GM12878 (cell line): ENCODE data around the gene BCAT1. TPM values are rescaled to one million over a fixed set of nuclear protein-coding genes. Genes with fewer than 3 reads are reported as not detected.

Source experiments
- ATAC-seq: fragments of 200-7000 bp; cut with Tn5 transposase; 3 replicates; pipeline ENCODE4 v1.9.1; 2020; ENCODE audit warnings: mild to moderate bottlenecking, moderate library complexity
- BruUV-seq: library from RNA; stranded (reverse); fragments of 400-500 nt; replicated peaks from 2 replicates; lab custom pipeline; 2021; lab: Mats Ljungman, UMichigan
- CTCF ChIA-PET: fragments of 300-600 bp; sonication (Branson Sonifier 250); formaldehyde crosslinking; extraction: SDS; loops from one replicate; lab custom pipeline; 2021; ENCODE audit warnings: inconsistent platforms; lab: Yijun Ruan, JAX
- POLR2A ChIA-PET: fragments of 350-600 bp; formaldehyde crosslinking; extraction: SDS; loops from one replicate; lab custom pipeline; 2021; ENCODE audit warnings: inconsistent platforms; lab: Charles Lee
- RAD21 ChIA-PET: fragments of 300-600 bp; sonication (Branson Sonifier 250); formaldehyde crosslinking; loops from one replicate; lab custom pipeline; 2023; ENCODE audit warnings: antibody characterized with exemption; ENCODE audit not compliant: unreplicated experiment; lab: Charles Lee
- SMC1A ChIA-PET: fragments of 300-600 bp; sonication (Branson Sonifier 250); formaldehyde crosslinking; loops from one replicate; lab custom pipeline; 2023; ENCODE audit not compliant: unreplicated experiment, uncharacterized antibody; lab: Charles Lee
- DNase-seq: peaks from one replicate; pipeline ENCODE4 v3.0.0-alpha.2; 2011; ENCODE audit warnings: low read depth, low spot score
- FAIRE-seq: peaks from 3 replicates; lab custom pipeline; 2011; peaks lifted over from hg19 to GRCh38; lab: Jason Lieb, UNC
- H2AFZ ChIP-seq: 2 replicates; pipeline ENCODE4 v1.6.0; 2011; ENCODE audit warnings: low read depth, low read length, control low read depth; ENCODE audit not compliant: control insufficient read depth
- H3K27ac ChIP-seq: 2 replicates; pipeline ENCODE4 v1.5.1; 2011; ENCODE audit warnings: control low read depth; ENCODE audit not compliant: control insufficient read depth, insufficient read depth
- H3K27me3 ChIP-seq, 2 experiments: replicated peaks in 1 of 2; 2 replicates each; pipeline versions ENCODE4 v1.6.0 to v1.6.1; 2011; ENCODE audit warnings: low read length in 1 of 2; ENCODE audit not compliant: control insufficient read depth in 2 of 2, insufficient read depth in 2 of 2
- H3K36me3 ChIP-seq, 2 experiments: 2 replicates each; pipeline ENCODE4 v1.5.1; 2011; ENCODE audit warnings: low read length in 1 of 2; ENCODE audit not compliant: control insufficient read depth in 2 of 2, insufficient read depth in 2 of 2
- H3K4me1 ChIP-seq: 2 replicates; pipeline ENCODE4 v1.6.1; 2011; ENCODE audit warnings: mild to moderate bottlenecking, low read length, moderate library complexity, mixed read lengths; ENCODE audit not compliant: control insufficient read depth, insufficient read depth
- H3K4me2 ChIP-seq: 2 replicates; pipeline ENCODE4 v1.6.0; 2011; ENCODE audit warnings: control low read depth; ENCODE audit not compliant: control insufficient read depth, insufficient read depth
- H3K4me3 ChIP-seq: fragments of 200-600 bp; sonication (generic); 2 replicates; pipeline ENCODE4 v1.5.1; 2016
- H3K79me2 ChIP-seq: 2 replicates; pipeline ENCODE4 v1.6.0; 2011; ENCODE audit warnings: low read length; ENCODE audit not compliant: control insufficient read depth, insufficient read depth
- H3K9ac ChIP-seq: 2 replicates; pipeline ENCODE4 v1.8.0; 2011; ENCODE audit warnings: low read length, control low read depth, mixed read lengths; ENCODE audit not compliant: control insufficient read depth, insufficient read depth
- H3K9me3 ChIP-seq: replicated peaks from 3 replicates; pipeline ENCODE4 v1.5.1; 2011; ENCODE audit warnings: mild to moderate bottlenecking, low read length; ENCODE audit not compliant: control insufficient read depth, insufficient read depth
- H4K20me1 ChIP-seq: 2 replicates; pipeline ENCODE4 v1.6.0; 2011; ENCODE audit not compliant: control insufficient read depth, insufficient read depth
- E4F1 ChIP-seq: fragments of 450-650 bp; IDR thresholded peaks from 2 replicates; pipeline ENCODE4 v1.6.1; 2018; ENCODE audit warnings: borderline replicate concordance, mild to moderate bottlenecking; ENCODE audit not compliant: partially characterized antibody
- EZH2 ChIP-seq: IDR thresholded peaks from 2 replicates; pipeline ENCODE4 v1.6.1; 2012; ENCODE audit warnings: low read depth, mild to moderate bottlenecking, control low read depth, inconsistent platforms, low read length, borderline replicate concordance; ENCODE audit not compliant: control insufficient read depth
- HDAC2 ChIP-seq: fragments of 200-600 bp; sonication (generic); IDR thresholded peaks from 2 replicates; pipeline ENCODE4 v1.6.1; 2017
- MYB ChIP-seq: fragments of 150-350 bp; IDR thresholded peaks from 2 replicates; pipeline ENCODE4 v1.6.1; 2014; ENCODE audit warnings: mild to moderate bottlenecking, low read depth, low read length, borderline replicate concordance
- NR2F1 ChIP-seq: fragments of 450-650 bp; conservative IDR thresholded peaks from 2 replicates; pipeline ENCODE4 v1.6.1; 2017; ENCODE audit warnings: mild to moderate bottlenecking
- PBX3 ChIP-seq: IDR thresholded peaks from 2 replicates; pipeline ENCODE4 v1.6.1; 2011; ENCODE audit warnings: mild to moderate bottlenecking, low read depth, low read length, moderate library complexity; ENCODE audit not compliant: insufficient replicate concordance
- POLR2A ChIP-seq: IDR thresholded peaks from 2 replicates; pipeline ENCODE4 v1.6.1; 2011; ENCODE audit warnings: low read depth, mild to moderate bottlenecking, low read length
- RB1 ChIP-seq: fragments of 450-650 bp; formaldehyde crosslinking; IDR thresholded peaks from 2 replicates; pipeline ENCODE4 v1.6.1; 2017; ENCODE audit warnings: mild to moderate bottlenecking, borderline replicate concordance
- REST ChIP-seq: IDR thresholded peaks from 2 replicates; pipeline ENCODE4 v1.6.1; 2012; ENCODE audit warnings: mild to moderate bottlenecking, low read depth, low read length
- ZBTB11 ChIP-seq: fragments of 450-650 bp; formaldehyde crosslinking; IDR thresholded peaks from 2 replicates; pipeline ENCODE4 v1.5.0; 2022; ENCODE audit warnings: mild to moderate bottlenecking, missing genetic modification characterization
- WGBS: methylation state at CpG from one replicate; pipeline ENCODE4 v1.1.6; 2016; ENCODE audit warnings: low lambda C conversion rate; ENCODE audit not compliant: insufficient replicate concordance, insufficient coverage; ENCODE audit errors: missing lambda C conversion rate; 5-methylcytosine and 5-hydroxymethylcytosine counted together
- in situ Hi-C: fragments of 300-500 bp; cut with MboI; formaldehyde crosslinking; loops from 9 replicates; pipeline ENCODE4 v1.14.3; 2018; ENCODE audit warnings: mixed read lengths
- intact Hi-C: fragments of 100-400 bp; cut with micrococcal nuclease; formaldehyde crosslinking; loops from one replicate; pipeline ENCODE4 v1.14.2; 2022; ENCODE audit not compliant: unreplicated experiment
- polyA plus RNA-seq, 11 experiments: library from polyadenylated mRNA; depleted of rRNA in 4 of 11; unstranded in 6 of 11; stranded (reverse) in 5 of 11; fragments of >200 nt; fragmentation: Nextera tagmentation in 4 of 11; fragmentation: Illumina TruSeq in 1 of 11; extraction: Ambion mirVana in 4 of 11; extraction: Trizol in 1 of 11; gene quantifications; 1 replicate in 1 of 11; 2 replicates in 10 of 11; pipeline versions ENCODE4 v1.2.1 to v1.2.3, GENCODE V29; 2011 to 2016; ENCODE audit warnings: inconsistent platforms in 2 of 11, missing spikeins in 2 of 11, low read depth in 1 of 11
- total RNA-seq, 4 experiments: library from RNA; depleted of rRNA in 3 of 4; stranded (reverse); fragments of >200 nt in 3 of 4; fragmentation: Illumina TruSeq in 1 of 4; extraction: Trizol in 1 of 4; gene quantifications; 2 replicates each; pipeline versions ENCODE4 v1.2.1 to v1.2.3, GENCODE V29; 2013 to 2021

BCAT1 gene
- total and polyA plus RNA-seq, 10 of the 15 experiments (the other 5 are each of a cell fraction or from before 2014, with no cell fraction given) = 26.2 to 187 (median 81.9) TPM

GRCh38 chr12:24853094-24853493 lies 95.8 kb downstream of the BCAT1 start:
- no peak for FAIRE-seq
- DNase-seq = no peak
- in situ Hi-C loops (loop anchor here (5.0 kb wide), 1 partner anchor 279 kb away; no protein-coding TSS in a partner anchor), intact Hi-C loops (loop anchor here (2.0 kb wide), 1 partner anchor 50 kb away; no protein-coding TSS in a partner anchor)
- SMC1A ChIA-PET = interaction anchor here (1.2 to 6.4 kb wide), 16 partner anchors 8 to 301 kb away, joined by 3 to 41 read pairs (median 6); partner anchors contain the start of gene BCAT1
- H3K79me2 ChIP-seq = no peaks in the 10 kb centered on the region
- no peaks in the 10 kb centered on the region for H3K27me3 ChIP-seq
- TF ChIP-seq MYB = no peak
- no peak for TF ChIP-seq PBX3
- no peak for TF ChIP-seq EZH2
- no peak for TF ChIP-seq ZBTB11
- no peak for TF ChIP-seq E4F1
- no peak for TF ChIP-seq POLR2A
- TF ChIP-seq HDAC2 = no peak
- TF ChIP-seq RB1 = no peak
- TF ChIP-seq REST = no peak
- TF ChIP-seq NR2F1 = no peak
- no peaks in the 10 kb centered on the region for H4K20me1 ChIP-seq
- H3K4me1 ChIP-seq = no peaks in the 10 kb centered on the region
- no peaks in the 10 kb centered on the region for H3K9me3 ChIP-seq
- no TSS peak for BruUV-seq
- no peak overlapping the region for H3K4me2 ChIP-seq
- H3K27ac ChIP-seq = no peak overlapping the region
- RAD21 ChIA-PET = interaction anchor here (0.8 to 3.7 kb wide), 3 partner anchors 98 to 279 kb away, joined by 3 to 13 read pairs (median 5); no protein-coding TSS in a partner anchor
- CTCF ChIA-PET = interaction anchor here (0.6 to 5.6 kb wide), 31 partner anchors 8 to 302 kb away, joined by 3 to 41 read pairs (median 4); no protein-coding TSS in a partner anchor
- WGBS = 100% methylated on average over 2 of the region's 2 CpGs
- peaks cover 0 to 2% of the 10 kb centered on the region in 2 experiments; a peak in 2 of 4 replicates for H3K36me3 ChIP-seq
- H3K4me3 ChIP-seq = no peak overlapping the region
- no peak overlapping the region for H3K9ac ChIP-seq
- POLR2A ChIA-PET = interaction anchor here (0.6 kb wide), 2 partner anchors 13 to 239 kb away, joined by 3 to 6 read pairs; no protein-coding TSS in a partner anchor
- ATAC-seq = no peak
- H2AFZ ChIP-seq = no peak overlapping the region
